ENCODE data around the gene CDC26. TPM values are rescaled to one million over a fixed set of nuclear protein-coding genes. Genes with fewer than 3 reads are reported as not detected.

CDC26 gene
- total RNA-seq, 4 donors from 2014 or later, result 16.3 to 39.1 (median 26.8) TPM

GRCh38 chr9:113309204-113309813 is 33.9 kb upstream of the CDC26 start:
- Histone ChIP-seq H3K4me1 (no peaks in the 10 kb centered on the region), H3K36me3 (peaks cover 0 to 2% (median 0%) of the 10 kb centered on the region in 3 donors), H3K27ac (no peak overlapping the region), H3K27me3 (no peaks in the 10 kb centered on the region), H3K4me3 (no peak overlapping the region), H3K9me3 (no peaks in the 10 kb centered on the region)
- 6 to 10% methylated on average over 2 of the region's 2 CpGs for WGBS, 2 donors
- peak in 1 of 2 donors; percentile 19 for DNase-seq (ENCODE audit: low spot score in 2 of 2)
- TF ChIP-seq, protein P1, sequence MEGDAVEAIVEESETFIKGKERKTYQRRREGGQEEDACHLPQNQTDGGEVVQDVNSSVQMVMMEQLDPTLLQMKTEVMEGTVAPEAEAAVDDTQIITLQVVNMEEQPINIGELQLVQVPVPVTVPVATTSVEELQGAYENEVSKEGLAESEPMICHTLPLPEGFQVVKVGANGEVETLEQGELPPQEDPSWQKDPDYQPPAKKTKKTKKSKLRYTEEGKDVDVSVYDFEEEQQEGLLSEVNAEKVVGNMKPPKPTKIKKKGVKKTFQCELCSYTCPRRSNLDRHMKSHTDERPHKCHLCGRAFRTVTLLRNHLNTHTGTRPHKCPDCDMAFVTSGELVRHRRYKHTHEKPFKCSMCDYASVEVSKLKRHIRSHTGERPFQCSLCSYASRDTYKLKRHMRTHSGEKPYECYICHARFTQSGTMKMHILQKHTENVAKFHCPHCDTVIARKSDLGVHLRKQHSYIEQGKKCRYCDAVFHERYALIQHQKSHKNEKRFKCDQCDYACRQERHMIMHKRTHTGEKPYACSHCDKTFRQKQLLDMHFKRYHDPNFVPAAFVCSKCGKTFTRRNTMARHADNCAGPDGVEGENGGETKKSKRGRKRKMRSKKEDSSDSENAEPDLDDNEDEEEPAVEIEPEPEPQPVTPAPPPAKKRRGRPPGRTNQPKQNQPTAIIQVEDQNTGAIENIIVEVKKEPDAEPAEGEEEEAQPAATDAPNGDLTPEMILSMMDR (IDR thresholded peaks at IDR 0.05), result peak; percentile 19 to 56 (median 38)
- TF ChIP-seq POLR2A (IDR thresholded peaks at IDR 0.05), result no peak

DNA sequence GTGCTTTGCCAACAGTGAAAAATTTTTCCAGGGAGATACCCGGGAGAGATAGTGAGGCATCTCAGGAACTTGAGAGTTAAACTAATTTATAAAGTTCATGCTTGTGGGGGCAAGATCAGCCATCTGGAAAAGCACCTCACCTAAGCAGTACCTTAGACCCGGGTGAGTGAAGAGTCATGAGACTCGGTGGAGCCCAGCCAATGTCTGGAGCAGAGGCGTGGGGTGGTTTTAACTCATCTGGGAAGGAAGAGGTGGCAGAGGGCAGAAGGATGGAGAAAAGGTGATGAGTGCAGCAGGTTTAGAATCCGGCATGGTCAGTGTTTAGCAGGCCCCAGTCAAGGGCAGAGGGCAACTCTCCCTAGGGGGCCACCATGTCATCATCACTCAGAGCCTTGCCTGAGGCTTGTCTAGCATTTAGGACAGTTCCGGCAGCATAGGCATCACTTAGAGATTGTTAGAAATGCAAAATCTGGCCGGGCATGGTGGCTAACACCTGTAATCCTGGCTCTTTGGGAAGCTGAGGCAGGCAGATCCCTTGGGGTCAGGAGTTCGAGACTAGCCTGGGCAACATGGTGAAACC is 32.1 kb upstream of the CDC26 start:
- Histone ChIP-seq H3K27ac (no peak overlapping the region), H3K4me3 (no peak overlapping the region), H3K36me3 (no peaks in the 10 kb centered on the region), H3K4me1 (no peaks in the 10 kb centered on the region), H3K9me3 (no peaks in the 10 kb centered on the region), H3K27me3 (no peaks in the 10 kb centered on the region)
- 51 to 63% methylated on average over 8 of the region's 8 CpGs for WGBS, 2 donors
- no peak for TF ChIP-seq EP300 (IDR thresholded peaks at IDR 0.05)
- TF ChIP-seq, protein P1 (IDR thresholded peaks at IDR 0.05), result no peak
- no peak for TF ChIP-seq POLR2A (IDR thresholded peaks at IDR 0.05)
- DNase-seq (ENCODE audit: low spot score in 2 of 2), result no peak

- 89 to 94% methylated on average over 1 of the region's 1 CpG for WGBS, 2 donors
- H3K27me3 ChIP-seq, result no peaks in the 10 kb centered on the region
- TF ChIP-seq, protein P1 (IDR thresholded peaks at IDR 0.05), result no peak
- TF ChIP-seq POLR2A (IDR thresholded peaks at IDR 0.05) (no peak), EP300 (IDR thresholded peaks at IDR 0.05) (no peak)
- H3K36me3 ChIP-seq, result no peaks in the 10 kb centered on the region
- no peak for DNase-seq (ENCODE audit: low spot score in 2 of 2)
- no peaks in the 10 kb centered on the region for H3K4me1 ChIP-seq
- H3K4me3 ChIP-seq, result no peak overlapping the region
- no peaks in the 10 kb centered on the region for H3K9me3 ChIP-seq
- no peak overlapping the region for H3K27ac ChIP-seq
Observed at GRCh38 chr9:113306566-113306965, 31.2 kb upstream of the CDC26 start.

GRCh38 chr9:113302792-113303418 is 27.5 kb upstream of the CDC26 start, which contains the start of gene RNF183:
Gene RNF183, minus strand, starts transcription at chr9:113303376. Its CDS starts 5,192 bp downstream, at chr9:113298184.
- Histone ChIP-seq H3K4me3 (no peak within 1 kb of the TSS), H3K27me3 (no peaks in the 10 kb centered on the region), H3K36me3 (no peaks in the 10 kb centered on the region), H3K4me1 (no peaks in the 10 kb centered on the region), H3K9me3 (no peaks in the 10 kb centered on the region), H3K27ac (no peak within 1 kb of the TSS)
- TF ChIP-seq, protein P1 (IDR thresholded peaks at IDR 0.05), result no peak
- no peak for TF ChIP-seq EP300 (IDR thresholded peaks at IDR 0.05)
- no peak for TF ChIP-seq POLR2A (IDR thresholded peaks at IDR 0.05)
- DNase-seq (ENCODE audit: low spot score in 2 of 2), result no peak
- 78 to 85% methylated on average over 25 of the region's 25 CpGs for WGBS, 2 donors

DNA sequence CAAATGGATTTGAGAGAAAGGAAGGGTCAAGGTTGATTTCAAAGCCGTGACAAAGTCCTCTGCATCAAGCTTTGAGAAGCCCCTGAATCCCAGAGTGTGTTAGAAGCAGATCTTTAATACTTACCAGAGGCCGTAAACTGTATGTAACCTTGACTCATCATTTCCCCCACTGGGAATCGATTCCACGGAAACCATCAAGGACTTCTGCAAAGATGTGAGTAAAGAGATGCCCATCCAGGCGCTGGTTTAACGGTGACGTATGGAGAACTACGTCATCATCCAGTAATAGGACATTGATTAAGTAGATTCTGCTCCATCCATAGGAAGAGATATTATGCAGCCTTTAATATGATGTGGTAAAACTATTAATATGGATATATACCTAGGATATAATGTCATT is 26.2 kb upstream of the CDC26 start:
- H3K9me3 ChIP-seq, result no peaks in the 10 kb centered on the region
- no peak for DNase-seq (ENCODE audit: low spot score in 2 of 2)
- no peak overlapping the region for H3K4me3 ChIP-seq
- TF ChIP-seq POLR2A (IDR thresholded peaks at IDR 0.05), result no peak
- TF ChIP-seq, protein P1 (IDR thresholded peaks at IDR 0.05), result no peak
- no peak overlapping the region for H3K27ac ChIP-seq
- 86 to 87% methylated on average over 8 of the region's 8 CpGs for WGBS, 2 donors
- H3K36me3 ChIP-seq, result no peaks in the 10 kb centered on the region
- H3K4me1 ChIP-seq, result no peaks in the 10 kb centered on the region
- H3K27me3 ChIP-seq, result no peaks in the 10 kb centered on the region

All from tibial nerve (tissue), 4 donors.